Panc1 (cell line): Measurements from ENCODE around the gene GPR55. TPM values are rescaled to one million over a fixed set of nuclear protein-coding genes. Genes with fewer than 3 reads are reported as not detected.

Source experiments
- ATAC-seq: fragments of 200-7000 bp; cut with Tn5 transposase; 2 replicates; pipeline ENCODE4 v1.9.1; 2020; ENCODE audit warnings: mild to moderate bottlenecking, moderate library complexity
- BruUV-seq: library from RNA; stranded (reverse); fragments of 400-500 nt; replicated peaks from 2 replicates; lab custom pipeline; 2021; lab: Mats Ljungman, UMichigan
- CTCF ChIA-PET: fragments of 300-600 bp; sonication (Branson Sonifier 250); formaldehyde crosslinking; loops from one replicate; lab custom pipeline; 2022; ENCODE audit warnings: antibody characterized with exemption; lab: Charles Lee
- POLR2A ChIA-PET: fragments of 300-600 bp; sonication (Branson Sonifier 250); formaldehyde crosslinking; loops from one replicate; lab custom pipeline; 2022; ENCODE audit warnings: antibody characterized with exemption; lab: Charles Lee
- DNase-seq: peaks from one replicate; pipeline ENCODE4 v3.0.0-alpha.2; 2010; ENCODE audit warnings: low read depth, low spot score
- H3K27ac ChIP-seq: 2 replicates; pipeline ENCODE4 v1.5.1; 2011; ENCODE audit warnings: mild to moderate bottlenecking, low read length, inconsistent platforms
- H3K27me3 ChIP-seq: fragments of 200-500 bp; sonication (Bioruptor generic); 2 replicates; pipeline ENCODE4 v1.6.0; 2014; ENCODE audit warnings: low read length, inconsistent platforms; ENCODE audit not compliant: control insufficient read depth, insufficient read depth
- H3K36me3 ChIP-seq: fragments of 200-500 bp; sonication (Bioruptor generic); 2 replicates; pipeline ENCODE4 v1.5.1; 2014; ENCODE audit warnings: inconsistent platforms, mild to moderate bottlenecking, low read length, moderate library complexity; ENCODE audit not compliant: control insufficient read depth, insufficient read depth
- H3K4me1 ChIP-seq: 2 replicates; pipeline ENCODE4 v1.5.1; 2011; ENCODE audit warnings: inconsistent platforms, mild to moderate bottlenecking, low read length, moderate library complexity; ENCODE audit not compliant: control insufficient read depth, insufficient read depth
- H3K4me3 ChIP-seq, 2 experiments: 2 replicates each; pipeline ENCODE4 v1.5.1; 2011 to 2012; ENCODE audit warnings: low read depth in 2 of 2, low read length in 2 of 2, mild to moderate bottlenecking in 2 of 2, inconsistent platforms in 1 of 2, moderate library complexity in 1 of 2
- H3K9me3 ChIP-seq: fragments of 200-500 bp; sonication (Bioruptor generic); 2 replicates; pipeline ENCODE4 v1.5.1; 2014; ENCODE audit warnings: low read depth, mild to moderate bottlenecking, inconsistent platforms, low read length, moderate library complexity; ENCODE audit not compliant: control insufficient read depth, insufficient read depth
- CTCF ChIP-seq: fragments of 450-650 bp; IDR thresholded peaks from 2 replicates; pipeline ENCODE4 v1.5.1; 2017; ENCODE audit warnings: mild to moderate bottlenecking
- POLR2AphosphoS5 ChIP-seq: IDR thresholded peaks from 2 replicates; pipeline ENCODE4 v1.6.1; 2012; ENCODE audit warnings: mild to moderate bottlenecking, low read depth, low read length, moderate library complexity
- REST ChIP-seq, 2 experiments: IDR thresholded peaks; 2 replicates each; pipeline ENCODE4 v1.6.1; 2011 to 2012; ENCODE audit warnings: low read depth in 2 of 2, control low read depth in 1 of 2, low read length in 1 of 2, mild to moderate bottlenecking in 1 of 2, moderate library complexity in 1 of 2; ENCODE audit not compliant: insufficient read depth in 1 of 2
- SIN3A ChIP-seq: IDR thresholded peaks from 2 replicates; pipeline ENCODE4 v1.6.1; 2012; ENCODE audit warnings: low read depth, mild to moderate bottlenecking, low read length, moderate library complexity, borderline replicate concordance; ENCODE audit not compliant: insufficient read depth
- TCF7L2 ChIP-seq: IDR thresholded peaks from 2 replicates; pipeline ENCODE4 v1.6.1; 2011; ENCODE audit warnings: mild to moderate bottlenecking, low read depth, low read length, inconsistent platforms
- in situ Hi-C: cut with HindIII; loops from 2 replicates; pipeline ENCODE4 v1.10.0; 2016; ENCODE audit warnings: low sequenced_read_pairs, low pct_unique_long_range_greater_than_20kb
- intact Hi-C: fragments of 100-400 bp; cut with micrococcal nuclease; formaldehyde crosslinking; loops from one replicate; pipeline ENCODE4 v1.10.0; 2022; ENCODE audit not compliant: unreplicated experiment
- total RNA-seq: library from RNA; stranded (reverse); gene quantifications from one replicate; pipeline ENCODE4 v1.2.1, GENCODE V29; 2021; ENCODE audit not compliant: unreplicated experiment

The GPR55 gene
- total RNA-seq, 1 experiment from 2014 or later: 0.08 TPM

GRCh38 chr2:230944757-230945372, 19.8 kb upstream of the GPR55 start:
- Histone ChIP-seq H3K36me3 (no peaks in the 10 kb centered on the region), H3K27ac (no peak overlapping the region), H3K4me3 (no peak overlapping the region), H3K27me3 (no peaks in the 10 kb centered on the region), H3K4me1 (no peaks in the 10 kb centered on the region), H3K9me3 (no peaks in the 10 kb centered on the region)
- TF ChIP-seq CTCF (no peak), SIN3A (no peak), TCF7L2 (no peak), POLR2AphosphoS5 (no peak), REST (IDR thresholded peaks at IDR 0.05; ENCODE audit: insufficient read depth in 1 of 2, low read depth in 2 of 2, low read length in 1 of 2) (no peak)
- ChIA-PET CTCF (no interaction called here), POLR2A (no interaction called here)
- no peak for ATAC-seq
- DNase-seq: no peak
- intact Hi-C loops (no loop called here), in situ Hi-C loops (no loop called here)
- BruUV-seq: no TSS peak

GRCh38 chr2:230944123-230944653, 19.1 kb upstream of the GPR55 start:
- Histone ChIP-seq H3K4me1 (no peaks in the 10 kb centered on the region), H3K27ac (no peak overlapping the region), H3K27me3 (no peaks in the 10 kb centered on the region), H3K4me3 (no peak overlapping the region), H3K9me3 (no peaks in the 10 kb centered on the region), H3K36me3 (no peaks in the 10 kb centered on the region)
- ATAC-seq (no peak), DNase-seq (no peak)
- in situ Hi-C loops: no loop called here
- POLR2A ChIA-PET: no interaction called here
- no TSS peak for BruUV-seq
- CTCF ChIA-PET: no interaction called here
- intact Hi-C loops: no loop called here
- TF ChIP-seq SIN3A: no peak
- TF ChIP-seq REST (IDR thresholded peaks at IDR 0.05; ENCODE audit: insufficient read depth in 1 of 2, low read depth in 2 of 2, low read length in 1 of 2): no peak
- no peak for TF ChIP-seq CTCF
- no peak for TF ChIP-seq POLR2AphosphoS5
- TF ChIP-seq TCF7L2: no peak
